Measurements from ENCODE around the gene MEIS3. TPM values are rescaled to one million over a fixed set of nuclear protein-coding genes. Genes with fewer than 3 reads are reported as not detected.

The MEIS3 gene
- total RNA-seq = 10 to 100 TPM in 1 of 2 donors, 1 to 10 TPM in 1; 8.6 to 10.2 TPM
- 1 to 10 TPM; 3.8 to 7.3 TPM for polyA plus RNA-seq
- long read RNA-seq, donor 1, partial matches to known transcripts = 0 of 2 reads
- long read RNA-seq, donor 1, other reads (novel, unspliced or antisense) = 0 of 2 reads
- long read RNA-seq, donor 2 = 0 reads
- long read RNA-seq, donor 3, partial matches to known transcripts = 0 of 4 reads
- long read RNA-seq, donor 3, other reads (novel, unspliced or antisense) = 0 of 4 reads
- long read RNA-seq, donor 4, partial matches to known transcripts = 0 of 3 reads
- long read RNA-seq, donor 4, other reads (novel, unspliced or antisense) = 0 of 3 reads
- long read RNA-seq, donor 5, partial matches to known transcripts = 5 of 7 reads
- long read RNA-seq, donor 5, other reads (novel, unspliced or antisense) = 0 of 7 reads

DNA sequence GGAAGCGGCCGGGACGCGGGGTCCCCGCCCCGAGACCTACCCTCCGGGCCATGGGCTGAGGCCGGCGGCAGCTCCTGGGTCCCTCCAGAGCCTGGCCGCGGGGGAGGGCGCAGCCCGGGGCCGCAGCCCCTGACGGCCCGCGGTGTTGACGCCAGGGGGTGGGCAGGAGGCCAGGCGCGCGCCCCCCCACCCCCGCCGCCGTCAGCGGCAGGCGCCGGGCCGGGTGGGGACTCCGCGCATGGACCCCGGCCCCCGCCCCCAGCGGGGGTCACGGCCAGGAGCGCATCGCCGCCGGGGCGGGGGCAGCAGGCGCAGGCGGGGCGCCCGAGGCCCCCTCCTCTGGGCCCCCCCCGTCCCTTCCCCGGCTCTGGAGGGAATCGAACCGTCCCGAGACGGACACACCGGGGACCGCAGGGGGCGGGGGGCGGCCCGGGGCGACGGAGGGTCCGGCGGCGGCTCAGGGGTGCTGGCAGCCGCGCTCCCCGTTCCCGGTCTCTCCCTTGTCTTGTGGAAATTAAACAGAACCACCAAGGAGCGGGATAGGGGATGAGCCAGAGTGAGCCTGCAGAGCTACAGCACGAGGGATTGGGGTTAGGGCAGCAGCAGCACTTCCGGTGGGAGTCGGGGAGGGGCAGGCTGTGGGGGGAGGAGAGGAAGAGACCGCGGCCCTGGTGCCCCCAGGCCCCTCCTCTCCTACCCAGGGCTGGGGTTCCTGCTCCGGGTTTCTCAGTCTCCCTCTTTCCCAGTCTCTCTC, at the start of gene MEIS3:
Gene MEIS3 (minus strand): TSS at position 498 of the 754 bp plus-strand sequence. CDS start 446 bp downstream, at position 52.
- H3K4me3 ChIP-seq = no peak within 1 kb of the TSS
- H3K27me3 ChIP-seq (ENCODE audit: control insufficient read depth in 3 of 3, insufficient read depth in 3 of 3, low read length in 2 of 3) = peaks cover 3 to 72% (median 32%) of the 10 kb centered on the region in 3 donors
- H3K4me1 ChIP-seq (ENCODE audit: control insufficient read depth in 5 of 5, insufficient read depth in 5 of 5, low read length in 5 of 5) = peaks cover 0 to 11% (median 0%) of the 10 kb centered on the region in 5 donors
- 1 to 2% methylated on average over 33 to 70 of the region's 70 CpGs for WGBS, 2 donors
- H3K27ac ChIP-seq (ENCODE audit: low read depth in 1 of 2, low read length in 1 of 2) = no peak within 1 kb of the TSS
- DNase-seq = peak in 1 of 3 donors; percentile 23
- TF ChIP-seq, protein P1, sequence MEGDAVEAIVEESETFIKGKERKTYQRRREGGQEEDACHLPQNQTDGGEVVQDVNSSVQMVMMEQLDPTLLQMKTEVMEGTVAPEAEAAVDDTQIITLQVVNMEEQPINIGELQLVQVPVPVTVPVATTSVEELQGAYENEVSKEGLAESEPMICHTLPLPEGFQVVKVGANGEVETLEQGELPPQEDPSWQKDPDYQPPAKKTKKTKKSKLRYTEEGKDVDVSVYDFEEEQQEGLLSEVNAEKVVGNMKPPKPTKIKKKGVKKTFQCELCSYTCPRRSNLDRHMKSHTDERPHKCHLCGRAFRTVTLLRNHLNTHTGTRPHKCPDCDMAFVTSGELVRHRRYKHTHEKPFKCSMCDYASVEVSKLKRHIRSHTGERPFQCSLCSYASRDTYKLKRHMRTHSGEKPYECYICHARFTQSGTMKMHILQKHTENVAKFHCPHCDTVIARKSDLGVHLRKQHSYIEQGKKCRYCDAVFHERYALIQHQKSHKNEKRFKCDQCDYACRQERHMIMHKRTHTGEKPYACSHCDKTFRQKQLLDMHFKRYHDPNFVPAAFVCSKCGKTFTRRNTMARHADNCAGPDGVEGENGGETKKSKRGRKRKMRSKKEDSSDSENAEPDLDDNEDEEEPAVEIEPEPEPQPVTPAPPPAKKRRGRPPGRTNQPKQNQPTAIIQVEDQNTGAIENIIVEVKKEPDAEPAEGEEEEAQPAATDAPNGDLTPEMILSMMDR (IDR thresholded peaks at IDR 0.05; ENCODE audit: control extremely low read depth, extremely low read depth) = no peak
- ATAC-seq (ENCODE audit: insufficient read depth, low FRiP score) = no peak
- H3K9me3 ChIP-seq (ENCODE audit: control insufficient read depth in 4 of 4, insufficient read depth in 3 of 4, low read length in 3 of 4) = peaks cover 0 to 4% (median 0%) of the 10 kb centered on the region in 4 donors
- H3K9ac ChIP-seq (ENCODE audit: insufficient read depth in 1 of 2, low read length in 2 of 2) = no peak within 1 kb of the TSS
- H3K36me3 ChIP-seq (ENCODE audit: control insufficient read depth in 4 of 4, insufficient read depth in 4 of 4, low read length in 4 of 4) = peaks cover 0 to 2% (median 2%) of the 10 kb centered on the region in 4 donors

DNA sequence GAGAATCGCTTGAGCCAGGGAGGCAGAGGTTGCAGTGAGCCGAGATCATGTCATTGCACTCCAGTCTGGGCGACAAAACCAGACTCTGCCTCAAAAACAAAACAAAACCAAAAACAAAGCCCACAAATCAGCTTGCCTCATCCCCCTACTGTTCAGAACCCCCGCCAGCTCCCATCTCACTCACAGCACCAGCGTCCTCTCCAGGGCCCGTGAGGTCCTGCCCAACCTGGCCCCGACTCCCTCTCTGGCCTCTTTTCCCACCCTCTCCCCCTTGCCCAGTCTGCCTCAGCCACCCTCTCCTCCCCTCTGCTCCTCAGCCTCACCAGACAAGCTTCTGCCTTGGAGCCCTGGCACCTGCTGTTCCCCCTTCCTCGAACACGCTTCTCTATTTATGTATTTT, 48.6 kb upstream of the MEIS3 start:
- 45 to 49% methylated on average over 9 of the region's 9 CpGs for WGBS, 2 donors
- no peaks in the 10 kb centered on the region for H3K36me3 ChIP-seq (ENCODE audit: control insufficient read depth in 4 of 4, insufficient read depth in 4 of 4, low read length in 4 of 4)
- DNase-seq (no peak), ATAC-seq (ENCODE audit: insufficient read depth, low FRiP score) (no peak)
- H3K27me3 ChIP-seq (ENCODE audit: control insufficient read depth in 3 of 3, insufficient read depth in 3 of 3, low read length in 2 of 3) = peaks cover 3 to 35% (median 13%) of the 10 kb centered on the region in 3 donors
- peaks cover 0 to 12% (median 3%) of the 10 kb centered on the region in 5 donors for H3K4me1 ChIP-seq (ENCODE audit: control insufficient read depth in 5 of 5, insufficient read depth in 5 of 5, low read length in 5 of 5)
- H3K9ac ChIP-seq (ENCODE audit: insufficient read depth in 1 of 2, low read length in 2 of 2) = no peak overlapping the region
- TF ChIP-seq, protein P1 (IDR thresholded peaks at IDR 0.05; ENCODE audit: control extremely low read depth, extremely low read depth) = no peak
- H3K9me3 ChIP-seq (ENCODE audit: control insufficient read depth in 4 of 4, insufficient read depth in 3 of 4, low read length in 3 of 4) = peaks cover 0 to 2% (median 0%) of the 10 kb centered on the region in 4 donors
- no peak overlapping the region for H3K27ac ChIP-seq (ENCODE audit: low read depth in 1 of 2, low read length in 1 of 2)
- H3K4me3 ChIP-seq = no peak overlapping the region

DNA sequence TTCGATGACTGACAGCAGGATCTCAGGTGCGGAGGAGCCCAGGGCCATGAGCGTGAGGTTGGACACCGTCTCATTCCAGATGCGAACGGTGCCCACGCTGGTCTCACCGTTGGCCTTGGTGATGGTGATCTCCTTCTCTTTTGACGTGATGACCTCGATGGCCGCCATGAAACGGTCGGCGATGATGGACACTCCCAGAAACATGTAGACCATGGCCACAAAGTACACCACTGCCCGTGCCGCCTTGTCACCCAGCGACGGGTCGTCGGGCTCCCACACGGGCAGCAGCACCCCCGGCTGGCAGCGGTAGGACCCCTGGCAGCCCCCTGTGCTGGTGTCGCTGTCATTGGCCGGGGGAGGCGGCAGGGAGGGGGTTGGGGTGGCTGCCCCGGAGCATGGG, 46.6 kb upstream of the MEIS3 start:
- Histone ChIP-seq H3K27ac (ENCODE audit: low read depth in 1 of 2, low read length in 1 of 2) (no peak overlapping the region), H3K27me3 (ENCODE audit: control insufficient read depth in 3 of 3, insufficient read depth in 3 of 3, low read length in 2 of 3) (peaks cover 0 to 32% (median 11%) of the 10 kb centered on the region in 3 donors), H3K36me3 (ENCODE audit: control insufficient read depth in 4 of 4, insufficient read depth in 4 of 4, low read length in 4 of 4) (no peaks in the 10 kb centered on the region), H3K4me3 (no peak overlapping the region), H3K9ac (ENCODE audit: insufficient read depth in 1 of 2, low read length in 2 of 2) (no peak overlapping the region), H3K9me3 (ENCODE audit: control insufficient read depth in 4 of 4, insufficient read depth in 3 of 4, low read length in 3 of 4) (peaks cover 0 to 2% (median 0%) of the 10 kb centered on the region in 4 donors), H3K4me1 (ENCODE audit: control insufficient read depth in 5 of 5, insufficient read depth in 5 of 5, low read length in 5 of 5) (peaks cover 0 to 8% (median 0%) of the 10 kb centered on the region in 5 donors)
- WGBS, 2 donors = 86 to 87% methylated on average over 27 of the region's 27 CpGs
- no peak for ATAC-seq (ENCODE audit: insufficient read depth, low FRiP score)
- TF ChIP-seq, protein P1 (IDR thresholded peaks at IDR 0.05; ENCODE audit: control extremely low read depth, extremely low read depth) = no peak
- DNase-seq = no peak
